H9 (cell line): ENCODE data around the gene PASK. TPM values are rescaled to one million over a fixed set of nuclear protein-coding genes. Genes with fewer than 3 reads are reported as not detected.
"Not testable (repeated sequence)": the region's sequence is repeated elsewhere in the genome, so short reads cannot be mapped to it uniquely, and the experiment has no call there.

Experiments used
- DNase-seq: peaks from one replicate; pipeline ENCODE4 v3.0.0-alpha.2; 2017
- H2AFZ ChIP-seq: one replicate; pipeline ENCODE4 v1.6.1; 2013; ENCODE audit warnings: mild to moderate bottlenecking, low read length, control low read depth, moderate library complexity
- H2AK5ac ChIP-seq: 2 replicates; pipeline ENCODE4 v1.6.1; 2013; ENCODE audit warnings: low read length, control low read depth, mixed read lengths; ENCODE audit not compliant: insufficient read length
- H2BK120ac ChIP-seq: one replicate; pipeline ENCODE4 v1.6.1; 2013; ENCODE audit warnings: low read depth, mild to moderate bottlenecking, low read length, control low read depth, inconsistent platforms; ENCODE audit not compliant: poor library complexity, severe bottlenecking
- H2BK12ac ChIP-seq: 2 replicates; pipeline ENCODE4 v1.6.1; 2013; ENCODE audit warnings: low read length, control low read depth, mixed read lengths, low read depth; ENCODE audit not compliant: insufficient read length
- H2BK15ac ChIP-seq: 2 replicates; pipeline ENCODE4 v1.6.1; 2013; ENCODE audit warnings: low read depth, low read length, control low read depth
- H2BK20ac ChIP-seq: one replicate; pipeline ENCODE4 v1.6.1; 2013; ENCODE audit warnings: low read depth, mild to moderate bottlenecking, low read length, control low read depth, inconsistent platforms; ENCODE audit not compliant: poor library complexity, severe bottlenecking
- H2BK5ac ChIP-seq: 2 replicates; pipeline ENCODE4 v1.6.1; 2013; ENCODE audit warnings: low read length, control low read depth, mixed read lengths; ENCODE audit not compliant: insufficient read length
- H3K14ac ChIP-seq: 2 replicates; pipeline ENCODE4 v1.6.1; 2013; ENCODE audit warnings: low read length, control low read depth; ENCODE audit not compliant: insufficient read depth
- H3K18ac ChIP-seq: 2 replicates; pipeline ENCODE4 v1.6.1; 2013; ENCODE audit warnings: low read depth, mild to moderate bottlenecking, mixed read lengths, low read length, control low read depth; ENCODE audit not compliant: insufficient read length
- H3K23ac ChIP-seq: 2 replicates; pipeline ENCODE4 v1.6.1; 2013; ENCODE audit warnings: low read length, control low read depth, mixed read lengths, low read depth; ENCODE audit not compliant: insufficient read length
- H3K23me2 ChIP-seq: 2 replicates; pipeline ENCODE4 v1.6.1; 2013; ENCODE audit warnings: low read depth, mild to moderate bottlenecking, mixed read lengths, low read length, control low read depth; ENCODE audit not compliant: insufficient read length, poor library complexity, severe bottlenecking
- H3K27ac ChIP-seq: 2 replicates; pipeline ENCODE4 v1.5.1; 2013; ENCODE audit warnings: low read length, control low read depth, mixed read lengths, low read depth; ENCODE audit not compliant: insufficient read length
- H3K27me3 ChIP-seq: 2 replicates; pipeline ENCODE4 v1.6.1; 2013; ENCODE audit warnings: low read length, control low read depth, inconsistent platforms; ENCODE audit not compliant: insufficient read depth
- H3K4ac ChIP-seq: 2 replicates; pipeline ENCODE4 v1.6.1; 2013; ENCODE audit warnings: low read depth, mild to moderate bottlenecking, control low read depth, inconsistent platforms, low read length, moderate library complexity
- H3K4me1 ChIP-seq: 2 replicates; pipeline ENCODE4 v1.6.1; 2013; ENCODE audit warnings: low read length, control low read depth, inconsistent platforms; ENCODE audit not compliant: insufficient read depth
- H3K4me2 ChIP-seq: 2 replicates; pipeline ENCODE4 v1.6.1; 2013; ENCODE audit warnings: low read length, control low read depth, mixed read lengths; ENCODE audit not compliant: insufficient read length, insufficient read depth
- H3K56ac ChIP-seq: 2 replicates; pipeline ENCODE4 v1.6.1; 2013; ENCODE audit warnings: low read depth, mild to moderate bottlenecking, mixed read lengths, low read length, control low read depth; ENCODE audit not compliant: insufficient read length
- H3K79me1 ChIP-seq: 2 replicates; pipeline ENCODE4 v1.6.1; 2013; ENCODE audit warnings: low read depth, mild to moderate bottlenecking, moderate library complexity, low read length, control low read depth, inconsistent platforms; ENCODE audit not compliant: insufficient read depth, poor library complexity, severe bottlenecking
- H3K79me2 ChIP-seq: 2 replicates; pipeline ENCODE4 v1.6.1; 2013; ENCODE audit warnings: low read length, control low read depth, inconsistent platforms; ENCODE audit not compliant: insufficient read depth
- H3K9ac ChIP-seq: 2 replicates; pipeline ENCODE4 v1.6.1; 2013; ENCODE audit warnings: low read length, control low read depth, mixed read lengths; ENCODE audit not compliant: insufficient read length; ENCODE audit errors: extremely low read depth
- H3K9me3 ChIP-seq: one replicate; pipeline ENCODE4 v1.6.1; 2013; ENCODE audit warnings: low read depth, low read length, inconsistent platforms; ENCODE audit not compliant: control insufficient read depth
- H3T11ph ChIP-seq: one replicate; pipeline ENCODE4 v1.6.1; 2013; ENCODE audit warnings: mild to moderate bottlenecking, low read length, control low read depth, inconsistent platforms
- H4K20me1 ChIP-seq: one replicate; pipeline ENCODE4 v1.6.1; 2013; ENCODE audit not compliant: control insufficient read depth, insufficient read length, insufficient read depth
- H4K5ac ChIP-seq: 2 replicates; pipeline ENCODE4 v1.6.1; 2013; ENCODE audit warnings: low read depth, mild to moderate bottlenecking, mixed read lengths, low read length, control low read depth; ENCODE audit not compliant: insufficient read length
- H4K8ac ChIP-seq: replicated peaks from 2 replicates; pipeline ENCODE4 v1.6.1; 2013; ENCODE audit warnings: low read length, control low read depth, mixed read lengths, low read depth; ENCODE audit not compliant: insufficient read length
- H4K91ac ChIP-seq: 2 replicates; pipeline ENCODE4 v1.6.1; 2013; ENCODE audit warnings: low read depth, mild to moderate bottlenecking, moderate library complexity, mixed read lengths, low read length, control low read depth; ENCODE audit not compliant: insufficient read length
- H3K27ac Mint-ChIP-seq, 3 experiments: 2 replicates in 2 of 3; 3 replicates in 1 of 3; pipeline ENCODE4 v1.8.0; 2020 to 2021; ENCODE audit warnings: mixed read lengths in 3 of 3, mild to moderate bottlenecking in 1 of 3, moderate library complexity in 1 of 3
- H3K27me3 Mint-ChIP-seq: 2 replicates; pipeline ENCODE4 v1.8.0; 2021; ENCODE audit warnings: low read depth, mild to moderate bottlenecking, moderate library complexity, mixed read lengths
- H3K36me3 Mint-ChIP-seq, 3 experiments: 2 replicates in 2 of 3; 3 replicates in 1 of 3; pipeline ENCODE4 v1.8.0; 2020 to 2021; ENCODE audit warnings: low read depth in 3 of 3, mixed read lengths in 3 of 3; ENCODE audit not compliant: insufficient read depth in 1 of 3
- H3K4me1 Mint-ChIP-seq, 2 experiments: 2 replicates each; pipeline ENCODE4 v1.8.0; 2020; ENCODE audit warnings: mixed read lengths in 2 of 2
- H3K4me3 Mint-ChIP-seq, 2 experiments: 2 replicates in 1 of 2; 3 replicates in 1 of 2; pipeline ENCODE4 v1.8.0; 2020 to 2021; ENCODE audit warnings: mild to moderate bottlenecking in 2 of 2, mixed read lengths in 2 of 2, moderate library complexity in 1 of 2
- H3K9me3 Mint-ChIP-seq, 2 experiments: 2 replicates in 1 of 2; 3 replicates in 1 of 2; pipeline ENCODE4 v1.8.0; 2020; ENCODE audit warnings: mild to moderate bottlenecking in 2 of 2, mixed read lengths in 2 of 2, moderate library complexity in 1 of 2
- WGBS: extraction: QIAGEN DNeasy Blood & Tissue Kit; methylation state at CpG from one replicate; pipeline ENCODE4 v1.1.7; 2013; ENCODE audit warnings: missing lambda C conversion rate, low lambda C conversion rate, mixed read lengths; ENCODE audit not compliant: insufficient read length; ENCODE audit errors: extremely low coverage; 5-methylcytosine and 5-hydroxymethylcytosine counted together
- total RNA-seq: library from RNA; stranded (reverse); gene quantifications from 2 replicates; pipeline ENCODE4 v1.2.1, GENCODE V29; 2021
- TF ChIP-seq, protein P1 (sequence below): fragments of 200-600 bp; sonication (generic); conservative IDR thresholded peaks from 3 replicates; pipeline ENCODE4 v1.8.0; 2021; ENCODE audit warnings: antibody characterized with exemption, mild to moderate bottlenecking

The PASK gene
- total RNA-seq, 1 experiment from 2014 or later, result 68.0 TPM

DNA sequence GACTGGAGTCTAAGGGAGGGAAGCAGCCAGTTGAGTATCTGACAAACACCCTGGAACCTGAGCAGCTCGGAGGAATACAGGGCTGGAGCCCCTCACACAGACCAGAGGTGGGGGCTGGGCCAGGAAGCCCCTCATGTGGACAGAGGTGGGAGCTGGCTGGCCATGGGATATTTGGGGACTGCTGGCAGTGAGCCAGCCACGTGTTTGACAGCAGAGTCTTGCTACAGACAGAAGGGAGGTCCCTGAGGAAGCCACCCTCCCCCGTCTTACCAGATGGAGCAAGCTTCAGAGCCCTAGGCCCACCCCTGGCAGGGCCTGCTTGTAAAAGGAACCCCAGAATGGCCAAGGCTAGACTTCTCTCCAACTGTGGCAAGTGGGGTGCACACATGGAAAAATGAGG lies 43.6 kb downstream of the PASK start:
- peaks cover 0 to 21% (median 19%) of the 10 kb centered on the region in 3 experiments; a peak in 5 of 7 replicates for H3K36me3 Mint-ChIP-seq
- H3K23me2 ChIP-seq, result peaks cover 6% of the 10 kb centered on the region
- H3K79me2 ChIP-seq, result no peaks in the 10 kb centered on the region
- H3K79me1 ChIP-seq, result peaks cover 5% of the 10 kb centered on the region
- H3K18ac ChIP-seq, result no peak overlapping the region
- WGBS, result no CpG with 5 or more reads among the region's 3 CpGs
- no peak overlapping the region for H2BK12ac ChIP-seq
- H3K4me3 Mint-ChIP-seq, result no peak overlapping the region
- no peak overlapping the region for H3K23ac ChIP-seq
- H3K27ac Mint-ChIP-seq, result no peak overlapping the region
- no peak overlapping the region for H3K27ac ChIP-seq
- TF ChIP-seq, protein P1, sequence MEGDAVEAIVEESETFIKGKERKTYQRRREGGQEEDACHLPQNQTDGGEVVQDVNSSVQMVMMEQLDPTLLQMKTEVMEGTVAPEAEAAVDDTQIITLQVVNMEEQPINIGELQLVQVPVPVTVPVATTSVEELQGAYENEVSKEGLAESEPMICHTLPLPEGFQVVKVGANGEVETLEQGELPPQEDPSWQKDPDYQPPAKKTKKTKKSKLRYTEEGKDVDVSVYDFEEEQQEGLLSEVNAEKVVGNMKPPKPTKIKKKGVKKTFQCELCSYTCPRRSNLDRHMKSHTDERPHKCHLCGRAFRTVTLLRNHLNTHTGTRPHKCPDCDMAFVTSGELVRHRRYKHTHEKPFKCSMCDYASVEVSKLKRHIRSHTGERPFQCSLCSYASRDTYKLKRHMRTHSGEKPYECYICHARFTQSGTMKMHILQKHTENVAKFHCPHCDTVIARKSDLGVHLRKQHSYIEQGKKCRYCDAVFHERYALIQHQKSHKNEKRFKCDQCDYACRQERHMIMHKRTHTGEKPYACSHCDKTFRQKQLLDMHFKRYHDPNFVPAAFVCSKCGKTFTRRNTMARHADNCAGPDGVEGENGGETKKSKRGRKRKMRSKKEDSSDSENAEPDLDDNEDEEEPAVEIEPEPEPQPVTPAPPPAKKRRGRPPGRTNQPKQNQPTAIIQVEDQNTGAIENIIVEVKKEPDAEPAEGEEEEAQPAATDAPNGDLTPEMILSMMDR, result no peak
- no peak overlapping the region for H3K4me2 ChIP-seq
- H2AK5ac ChIP-seq, result no peak overlapping the region
- no peak overlapping the region for H2BK5ac ChIP-seq
- no peak overlapping the region for H3K14ac ChIP-seq
- H3K4me1 Mint-ChIP-seq, result peaks cover 10% of the 10 kb centered on the region in 2 experiments
- H3K9me3 ChIP-seq, result no peaks in the 10 kb centered on the region
- no peak overlapping the region for H4K8ac ChIP-seq
- H4K20me1 ChIP-seq, result no peaks in the 10 kb centered on the region
- H4K5ac ChIP-seq, result no peak overlapping the region
- no peaks in the 10 kb centered on the region for H3K9me3 Mint-ChIP-seq
- H3K56ac ChIP-seq, result no peak overlapping the region
- H3K4me1 ChIP-seq, result no peaks in the 10 kb centered on the region
- H2AFZ ChIP-seq, result no peak overlapping the region
- no peak overlapping the region for H3T11ph ChIP-seq
- H3K9ac ChIP-seq, result no peak overlapping the region
- no peaks in the 10 kb centered on the region for H3K27me3 Mint-ChIP-seq
- H2BK120ac ChIP-seq, result no peak overlapping the region
- no peak for DNase-seq
- no peak overlapping the region for H2BK15ac ChIP-seq
- no peak overlapping the region for H4K91ac ChIP-seq
- H3K27me3 ChIP-seq, result no peaks in the 10 kb centered on the region
- no peak overlapping the region for H2BK20ac ChIP-seq
- H3K4ac ChIP-seq, result no peak overlapping the region

DNA sequence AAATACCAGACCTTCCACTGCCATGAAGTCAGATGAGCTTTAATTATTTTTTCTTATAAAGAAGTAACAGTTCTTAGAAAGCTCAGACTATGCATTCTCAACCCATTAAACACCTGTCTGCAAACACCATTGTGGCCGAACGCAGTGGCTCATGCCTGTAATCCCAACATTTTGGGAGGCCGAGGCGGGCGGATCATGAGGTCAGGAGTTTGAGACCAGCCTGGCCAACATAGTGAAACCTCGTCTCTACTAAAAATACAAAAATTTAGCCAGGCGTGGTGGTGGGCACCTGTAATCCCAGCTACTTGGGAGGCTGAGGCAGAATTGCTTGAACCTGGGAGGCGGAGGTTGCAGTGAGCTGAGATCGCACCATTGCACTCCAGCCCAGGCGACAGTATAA lies 44.7 kb downstream of the PASK start:
- H2AK5ac ChIP-seq, H2BK15ac ChIP-seq, H3T11ph ChIP-seq, H3K4me3 Mint-ChIP-seq, H3K9ac ChIP-seq, H3K18ac ChIP-seq, H3K23me2 ChIP-seq, H3K27me3 Mint-ChIP-seq, H3K4ac ChIP-seq, H2BK5ac ChIP-seq, H3K9me3 ChIP-seq, DNase-seq, H2BK20ac ChIP-seq, H4K5ac ChIP-seq, H4K20me1 ChIP-seq, H3K79me2 ChIP-seq, H3K14ac ChIP-seq, H3K23ac ChIP-seq, H2BK120ac ChIP-seq, H3K79me1 ChIP-seq, H4K91ac ChIP-seq, H3K4me1 ChIP-seq, H3K9me3 Mint-ChIP-seq, H3K56ac ChIP-seq, H2BK12ac ChIP-seq, H3K27ac Mint-ChIP-seq, H2AFZ ChIP-seq, H3K27me3 ChIP-seq, H3K4me2 ChIP-seq, H4K8ac ChIP-seq, H3K27ac ChIP-seq: not testable (repeated sequence)
- H3K4me1 Mint-ChIP-seq, result peaks cover 10% of the 10 kb centered on the region in 2 experiments
- peaks cover 3 to 25% (median 22%) of the 10 kb centered on the region in 3 experiments; a peak in 5 of 7 replicates for H3K36me3 Mint-ChIP-seq
- WGBS, result no CpG with 5 or more reads among the region's 10 CpGs
